A204.1 (cell line): ENCODE data around the gene OARD1.

Experiments used
- FAIRE-seq: peaks from 2 replicates; lab custom pipeline; 2012; peaks lifted over from hg19 to GRCh38; lab: Jason Lieb, UNC

OARD1 gene

DNA sequence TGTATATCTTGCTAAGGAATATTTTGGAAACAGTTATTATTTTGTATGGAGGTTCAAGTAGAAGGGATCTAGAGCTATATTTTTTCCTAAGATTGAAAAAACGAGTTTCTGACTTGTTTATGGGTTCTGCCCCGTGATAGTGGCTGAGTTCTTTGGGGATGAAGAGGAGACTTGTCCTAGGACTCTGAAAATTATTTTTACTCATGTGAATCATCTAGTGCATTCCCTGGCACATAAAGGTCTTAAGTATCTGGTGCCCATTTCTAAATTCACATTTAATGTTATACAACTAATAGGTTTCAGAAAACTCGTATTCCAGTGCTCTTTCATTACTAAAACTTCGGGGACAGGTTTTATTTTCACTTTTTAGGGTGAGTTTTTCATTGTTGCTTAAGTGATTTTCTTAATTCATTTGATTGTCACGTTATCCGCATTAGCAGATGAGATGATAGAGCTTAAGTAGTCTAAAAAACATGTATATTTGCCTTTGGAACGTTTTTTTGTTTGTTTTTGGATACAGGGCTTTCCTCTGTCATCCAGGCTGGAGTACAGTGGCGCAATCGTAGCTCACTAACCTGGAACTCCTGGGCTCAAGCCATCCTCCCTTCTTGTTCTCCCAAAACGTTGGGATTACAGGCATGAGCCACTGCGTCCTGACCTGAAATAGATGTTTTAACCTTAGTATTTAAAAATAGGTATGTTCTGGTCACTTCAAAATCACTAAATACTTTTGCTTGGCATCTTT is 2.7 kb upstream of the OARD1 start:
- FAIRE-seq = no peak

DNA sequence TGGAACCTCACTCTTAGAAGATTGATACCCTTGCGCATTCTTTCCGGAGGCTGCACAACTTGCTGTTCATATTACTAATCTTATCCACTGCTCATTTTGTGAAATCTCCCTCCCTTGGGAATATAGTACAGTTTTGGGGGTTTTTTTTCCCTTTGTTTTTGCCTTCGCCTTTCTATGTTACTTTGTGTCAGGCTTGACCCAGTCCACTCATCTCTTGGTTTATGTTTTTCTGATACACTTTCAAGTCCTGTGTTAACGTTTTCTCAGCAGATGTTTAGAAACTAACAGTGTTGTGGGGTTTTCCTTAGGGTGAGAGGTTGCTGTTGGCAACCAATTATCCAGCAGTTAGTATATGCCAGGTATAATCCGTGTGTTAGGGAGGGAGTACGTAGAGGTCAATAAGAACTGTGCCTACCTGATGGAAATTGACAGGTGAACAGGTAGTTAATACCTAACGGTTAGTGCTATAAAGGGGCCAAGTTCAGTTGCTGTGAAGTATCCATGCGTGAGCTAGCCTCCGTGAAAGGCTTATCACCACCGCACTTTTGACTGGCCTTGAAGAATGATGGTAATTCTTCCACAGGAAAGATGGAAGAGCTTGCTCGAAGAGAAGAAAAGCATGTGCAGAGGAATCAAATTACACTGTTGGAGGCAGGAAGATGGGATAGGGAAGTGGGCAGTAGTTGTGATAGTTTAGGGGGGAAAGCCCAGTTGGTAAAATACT is 2.0 kb upstream of the OARD1 start:
- FAIRE-seq = no peak

- FAIRE-seq = no peak
These were observed 1.2 kb upstream of the OARD1 start for GRCh38 chr6:41073203-41073967.

DNA sequence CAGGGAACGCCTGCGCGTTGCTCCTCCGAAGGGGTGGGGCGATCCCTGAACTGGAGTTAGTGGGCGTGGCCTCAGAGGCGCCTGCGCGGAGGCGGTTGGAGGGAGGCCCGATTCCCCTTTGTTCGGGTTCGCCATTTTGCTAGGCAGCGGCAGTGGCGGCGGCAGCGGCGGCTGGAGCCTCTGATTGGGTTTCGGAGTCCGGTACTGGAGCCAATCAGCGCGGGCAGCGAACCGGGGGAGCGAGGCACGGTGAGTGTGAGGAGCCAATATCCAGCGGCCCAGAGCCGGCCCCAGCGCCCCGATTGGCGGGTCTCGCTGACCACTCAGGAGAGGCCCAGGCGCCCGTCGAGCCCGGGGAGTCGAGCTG is 663 bp upstream of the OARD1 start, which contains the start of gene NFYA:
NFYA (plus strand) TSS at position 139 of the 367 bp plus-strand sequence. CDS start 6,116 bp downstream, outside the sequence.
- no peak for FAIRE-seq

DNA sequence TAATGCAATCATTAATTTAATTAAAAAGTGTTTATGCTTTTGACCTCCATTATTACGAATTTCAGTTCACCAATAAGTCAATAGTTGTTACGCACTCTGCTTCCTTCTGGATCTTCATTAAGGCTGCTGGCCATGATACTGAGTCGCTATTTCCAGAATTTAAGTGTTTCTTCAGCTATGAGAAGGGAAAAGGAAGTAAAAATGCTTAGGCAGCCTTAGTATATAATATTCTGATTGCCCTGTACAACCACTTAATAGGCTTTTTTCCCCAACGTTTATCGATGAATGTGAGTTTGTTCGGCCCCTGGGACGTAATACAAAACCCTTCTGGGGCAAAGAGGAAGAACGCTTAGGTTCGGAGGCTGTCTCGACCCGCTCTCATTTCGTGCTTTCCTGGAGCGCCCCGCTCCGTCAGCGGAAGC is 644 bp downstream of the OARD1 start:
- peak; percentile 77 for FAIRE-seq

- peak; percentile 92 for FAIRE-seq
These were observed 5.3 kb downstream of the OARD1 start for GRCh38 chr6:41066867-41067304.

DNA sequence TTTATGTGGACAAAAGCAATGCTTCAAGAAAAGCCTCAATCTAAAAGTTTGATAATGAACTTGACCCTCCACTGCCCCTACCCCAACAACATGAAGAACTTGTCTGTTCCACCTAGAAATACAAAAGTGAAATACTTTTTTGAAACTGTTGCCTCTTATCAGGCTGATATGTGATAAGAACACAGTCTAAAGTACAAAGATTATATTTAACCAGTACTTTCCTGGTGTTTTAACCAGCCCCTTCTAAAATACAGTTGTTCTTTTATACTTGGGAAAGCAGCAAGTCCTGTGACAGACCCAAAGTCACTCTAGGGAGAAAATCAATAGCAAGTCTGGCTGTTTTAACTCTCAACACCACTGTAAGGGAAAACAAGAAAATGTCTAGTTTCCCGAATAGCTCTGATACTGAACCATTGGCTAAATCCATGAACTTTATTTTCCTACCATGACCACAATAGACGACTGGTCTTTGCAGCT is 6.6 kb downstream of the OARD1 start:
- FAIRE-seq = no peak

- FAIRE-seq = no peak
These were observed 7.3 kb downstream of the OARD1 start for GRCh38 chr6:41064841-41065240.

DNA sequence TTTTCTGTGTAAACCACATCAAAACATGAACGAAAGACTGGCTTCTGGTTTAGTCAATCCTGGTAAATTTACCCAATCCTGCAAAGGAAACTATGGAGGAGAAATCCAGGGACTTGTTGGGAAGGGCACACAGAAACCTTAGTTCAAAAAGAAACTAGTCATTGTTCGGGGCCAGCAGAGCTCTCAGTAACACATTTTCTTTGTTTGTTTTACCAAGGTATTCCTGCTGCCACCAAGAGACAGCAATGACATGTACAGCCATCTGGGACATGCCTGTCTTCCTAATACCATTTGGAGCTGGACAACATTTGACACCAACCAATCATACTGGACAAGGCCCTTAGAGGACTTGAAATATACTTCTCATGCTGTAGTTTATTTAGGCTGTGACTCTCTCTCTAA is 8.3 kb downstream of the OARD1 start:
- FAIRE-seq = no peak

DNA sequence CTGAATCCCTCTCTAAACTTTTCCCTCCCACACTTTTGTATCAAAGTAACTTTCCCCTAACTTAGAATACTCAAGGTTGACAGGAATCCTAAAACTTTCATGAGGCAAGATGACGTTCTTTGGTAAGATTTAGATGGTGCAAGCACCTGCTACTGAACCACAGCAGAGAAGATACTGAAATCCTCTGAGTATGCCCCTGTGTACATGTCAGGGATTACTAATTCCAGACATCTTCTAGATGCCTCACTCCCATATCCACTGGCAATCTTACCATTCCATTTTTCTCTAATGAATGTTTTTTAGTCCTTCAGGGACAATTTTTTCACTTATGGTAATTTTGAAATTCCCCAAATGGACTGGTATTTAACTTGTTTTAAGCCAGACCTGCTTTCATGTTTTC is 10.1 kb downstream of the OARD1 start:
- FAIRE-seq = no peak

- no peak for FAIRE-seq
These were observed 10.9 kb downstream of the OARD1 start for GRCh38 chr6:41061196-41061726.

DNA sequence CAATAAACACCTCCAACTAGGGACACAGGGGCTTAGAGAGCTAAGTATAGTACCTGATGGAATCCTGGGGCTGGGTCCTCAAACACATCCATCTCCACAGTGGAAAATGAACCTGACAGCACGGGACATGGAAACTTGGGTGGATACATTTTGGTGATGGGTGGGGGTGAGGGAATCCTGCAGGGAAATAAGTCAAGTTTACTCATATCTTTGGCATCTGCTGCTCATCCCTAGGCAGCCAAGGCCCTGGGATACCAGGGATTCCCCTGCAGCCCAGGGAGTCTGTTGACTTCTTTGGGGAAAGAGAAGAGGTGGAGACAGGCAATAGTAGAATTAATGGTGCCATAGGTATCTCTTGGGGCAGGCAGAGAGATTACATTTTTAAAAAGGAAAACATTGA is 12.6 kb downstream of the OARD1 start:
- FAIRE-seq = no peak

GRCh38 chr6:41058783-41059181 is 13.4 kb downstream of the OARD1 start:
- FAIRE-seq = no peak

- no peak for FAIRE-seq
These were observed 15.2 kb downstream of the OARD1 start for GRCh38 chr6:41056768-41057490.

DNA sequence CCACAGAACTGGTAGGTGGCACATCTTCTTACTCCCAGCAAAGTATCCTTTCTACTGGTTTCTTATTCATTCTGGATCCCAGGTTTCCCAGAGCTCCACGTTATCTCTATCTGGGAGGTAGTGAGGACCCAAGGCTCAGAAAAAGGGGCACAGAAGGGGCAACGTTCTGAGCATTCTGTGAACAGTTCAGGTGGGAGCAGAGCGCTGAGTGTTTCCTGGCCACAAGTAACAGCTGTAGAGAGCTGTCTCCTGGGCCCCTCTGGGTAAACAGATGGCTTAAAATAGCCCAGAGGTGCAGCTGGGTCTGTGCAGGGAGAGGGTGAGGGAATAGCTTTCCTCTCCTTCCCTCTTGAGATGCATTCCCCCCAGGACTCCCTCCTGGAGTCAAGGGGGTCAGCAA is 17.0 kb downstream of the OARD1 start:
- no peak for FAIRE-seq

- no peak for FAIRE-seq
These were observed 17.6 kb downstream of the OARD1 start for GRCh38 chr6:41054511-41054910.

DNA sequence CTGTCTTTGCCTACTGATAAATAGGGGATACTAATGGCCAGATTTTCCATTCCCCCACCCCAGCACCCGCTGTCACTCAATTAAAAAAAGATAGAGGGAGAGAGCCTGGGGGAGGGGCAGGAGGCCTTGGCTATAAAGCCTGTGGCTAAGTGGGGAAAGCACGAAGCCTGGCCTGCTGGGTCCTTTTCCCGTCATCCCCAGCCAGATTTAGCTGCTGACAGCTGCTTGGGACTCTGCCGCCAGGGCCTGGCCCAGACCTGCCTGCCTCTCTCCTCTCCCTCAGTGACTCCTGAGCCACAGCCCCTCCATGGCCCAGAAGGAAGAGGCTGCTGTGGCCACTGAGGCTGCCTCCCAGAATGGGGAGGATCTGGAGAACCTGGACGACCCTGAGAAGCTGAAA is 19.1 kb downstream of the OARD1 start, which contains the start of gene APOBEC2:
APOBEC2 (plus strand) TSS at position 162 of the 400 bp plus-strand sequence; CDS start at position 308, 146 bp downstream.
- no peak for FAIRE-seq

- FAIRE-seq = no peak
These were observed 20.3 kb downstream of the OARD1 start for GRCh38 chr6:41051873-41052272.

- no peak for FAIRE-seq
These were observed 21.6 kb downstream of the OARD1 start for GRCh38 chr6:41050536-41050935.

DNA sequence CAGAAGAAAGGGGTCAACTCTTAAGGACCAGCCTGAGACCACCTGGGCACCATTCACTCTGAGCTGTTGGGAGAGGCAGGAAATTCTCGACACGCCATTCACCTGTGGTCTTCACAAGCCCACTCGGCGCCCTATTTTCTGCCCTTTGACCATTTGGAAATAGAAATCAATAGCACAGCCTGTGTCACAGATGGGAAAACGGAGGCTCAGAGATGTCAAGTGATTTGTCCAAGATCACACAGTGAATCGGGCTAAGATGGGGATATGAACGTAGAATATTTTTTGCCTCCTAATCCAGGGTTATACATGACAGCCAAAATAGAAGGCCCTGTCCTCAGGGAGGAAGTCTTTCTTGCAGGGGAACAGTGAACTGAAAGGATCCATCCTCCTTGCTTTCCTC is 22.2 kb downstream of the OARD1 start:
- no peak for FAIRE-seq

DNA sequence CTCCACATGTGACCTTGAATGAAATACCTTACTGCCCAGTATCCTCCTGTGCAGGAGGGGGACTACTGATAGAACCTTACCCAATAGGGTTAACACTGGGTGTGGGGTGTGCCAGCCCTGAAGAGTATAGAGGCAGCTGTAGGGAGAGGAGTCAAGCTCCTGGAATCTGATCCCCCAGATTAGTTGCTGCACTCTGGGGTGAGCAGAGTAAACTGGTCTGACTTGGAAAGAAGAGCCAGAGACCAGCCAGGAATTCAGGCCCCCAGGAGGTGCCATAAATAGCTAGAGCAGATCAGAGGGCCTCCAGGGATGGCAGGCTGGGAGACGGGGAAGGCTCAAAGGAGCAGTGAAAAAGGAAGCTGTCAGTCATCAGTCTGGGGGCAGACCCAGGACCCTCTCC is 22.6 kb downstream of the OARD1 start:
- no peak for FAIRE-seq
